ENCODE measurements around the gene ARF1.

GRCh38 chr1:228038387-228039005 lies 44.0 kb upstream of the ARF1 start:
- TF ChIP-seq EZH2phosphoT487 (conservative IDR thresholded peaks at IDR 0.05; ENCODE audit: low read length): no peak
- TF ChIP-seq, protein P1, sequence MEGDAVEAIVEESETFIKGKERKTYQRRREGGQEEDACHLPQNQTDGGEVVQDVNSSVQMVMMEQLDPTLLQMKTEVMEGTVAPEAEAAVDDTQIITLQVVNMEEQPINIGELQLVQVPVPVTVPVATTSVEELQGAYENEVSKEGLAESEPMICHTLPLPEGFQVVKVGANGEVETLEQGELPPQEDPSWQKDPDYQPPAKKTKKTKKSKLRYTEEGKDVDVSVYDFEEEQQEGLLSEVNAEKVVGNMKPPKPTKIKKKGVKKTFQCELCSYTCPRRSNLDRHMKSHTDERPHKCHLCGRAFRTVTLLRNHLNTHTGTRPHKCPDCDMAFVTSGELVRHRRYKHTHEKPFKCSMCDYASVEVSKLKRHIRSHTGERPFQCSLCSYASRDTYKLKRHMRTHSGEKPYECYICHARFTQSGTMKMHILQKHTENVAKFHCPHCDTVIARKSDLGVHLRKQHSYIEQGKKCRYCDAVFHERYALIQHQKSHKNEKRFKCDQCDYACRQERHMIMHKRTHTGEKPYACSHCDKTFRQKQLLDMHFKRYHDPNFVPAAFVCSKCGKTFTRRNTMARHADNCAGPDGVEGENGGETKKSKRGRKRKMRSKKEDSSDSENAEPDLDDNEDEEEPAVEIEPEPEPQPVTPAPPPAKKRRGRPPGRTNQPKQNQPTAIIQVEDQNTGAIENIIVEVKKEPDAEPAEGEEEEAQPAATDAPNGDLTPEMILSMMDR (IDR thresholded peaks at IDR 0.05; ENCODE audit: insufficient read depth, low read length, poor library complexity, severe bottlenecking): no peak

All from SU-DHL-6 (cell line).